Right ventricle myocardium inferior (tissue), 1 donor: ENCODE measurements around the gene RETSAT. TPM values are rescaled to one million over a fixed set of nuclear protein-coding genes. Genes with fewer than 3 reads are reported as not detected.
"Not testable (repeated sequence)": the region's sequence is repeated elsewhere in the genome, so short reads cannot be mapped to it uniquely, and the experiment has no call there.

Source experiments
- ATAC-seq: fragments of 200-7000 bp; cut with Tn5 transposase; one replicate; pipeline ENCODE4 v1.9.1; 2020; ENCODE audit warnings: mild to moderate bottlenecking, moderate library complexity
- DNase-seq: peaks from one replicate; pipeline ENCODE4 v3.0.0; 2021; ENCODE audit errors: missing footprints
- intact Hi-C: fragments of 100-400 bp; cut with DNase I; formaldehyde crosslinking; loops from one replicate; pipeline ENCODE4 v1.11.0; 2022
- total RNA-seq: library from RNA; stranded (reverse); fragmentation: NEBNext Ultra II Directional; extraction: Animal tissue kit (Norgen Biotek cat#: 25700); gene quantifications from one replicate; pipeline ENCODE4 v1.2.1, GENCODE V29; 2021
- donor health status: DM: no; HTN: yes; CAD: no; lungs with severe emphysema.

RETSAT gene
- total RNA-seq, 1 donor from 2014 or later: 44.8 TPM

DNA sequence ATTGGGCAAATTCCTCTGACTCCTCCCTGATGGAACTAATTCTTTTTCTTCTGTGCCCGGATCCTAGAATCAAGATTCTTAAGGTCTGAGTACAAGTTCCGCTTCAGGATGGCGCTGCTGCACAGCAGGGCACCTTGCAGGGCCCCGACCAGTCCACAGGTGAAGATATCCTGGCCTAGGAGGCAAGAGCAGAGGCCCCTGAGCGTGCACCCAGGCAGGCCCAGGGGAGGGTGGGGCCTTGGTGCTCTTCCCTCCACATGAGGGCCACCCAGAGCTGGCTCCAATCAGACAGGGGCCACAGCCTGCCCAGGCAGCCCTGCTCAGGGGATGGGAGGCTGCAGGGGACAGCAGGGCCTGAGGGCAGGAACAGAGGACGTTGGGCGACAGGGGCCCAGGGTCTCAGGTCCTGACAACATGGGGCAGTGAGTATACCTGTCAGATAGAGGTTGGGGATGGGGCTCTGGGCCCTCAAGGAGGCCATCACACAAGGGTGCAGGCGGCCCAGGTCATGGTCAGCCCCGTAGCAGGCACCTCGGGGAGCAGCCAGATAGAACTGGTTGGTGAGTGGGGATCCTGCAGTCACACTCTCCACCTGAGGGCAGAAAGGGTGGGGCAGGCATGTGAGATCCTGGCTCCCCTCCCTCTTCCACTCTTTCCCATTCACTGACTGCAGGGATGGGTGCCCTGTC, 11.0 kb downstream of the RETSAT start:
- DNase-seq, intact Hi-C loops, ATAC-seq: not testable (repeated sequence)

DNA sequence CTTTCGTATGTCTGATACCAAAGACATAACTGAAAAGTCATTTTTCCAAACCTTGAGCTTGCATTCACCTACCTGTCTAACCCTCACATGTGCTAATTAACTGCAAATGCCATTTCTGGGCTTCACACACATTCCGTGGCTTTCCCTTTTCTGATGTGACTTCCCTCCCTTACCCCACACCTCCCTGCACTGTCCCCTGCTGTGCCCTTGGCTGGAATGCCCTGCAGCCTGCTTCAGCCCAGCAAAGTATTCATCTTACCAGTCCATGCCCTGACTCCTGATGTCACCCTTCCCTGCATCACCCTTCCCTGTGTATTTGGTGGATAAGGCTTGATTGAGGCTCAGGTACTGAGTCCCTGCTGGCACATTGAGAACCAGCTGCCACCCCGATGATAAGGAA, 12.2 kb downstream of the RETSAT start:
- intact Hi-C loops: no loop called here
- ATAC-seq: no peak
- no peak for DNase-seq

DNA sequence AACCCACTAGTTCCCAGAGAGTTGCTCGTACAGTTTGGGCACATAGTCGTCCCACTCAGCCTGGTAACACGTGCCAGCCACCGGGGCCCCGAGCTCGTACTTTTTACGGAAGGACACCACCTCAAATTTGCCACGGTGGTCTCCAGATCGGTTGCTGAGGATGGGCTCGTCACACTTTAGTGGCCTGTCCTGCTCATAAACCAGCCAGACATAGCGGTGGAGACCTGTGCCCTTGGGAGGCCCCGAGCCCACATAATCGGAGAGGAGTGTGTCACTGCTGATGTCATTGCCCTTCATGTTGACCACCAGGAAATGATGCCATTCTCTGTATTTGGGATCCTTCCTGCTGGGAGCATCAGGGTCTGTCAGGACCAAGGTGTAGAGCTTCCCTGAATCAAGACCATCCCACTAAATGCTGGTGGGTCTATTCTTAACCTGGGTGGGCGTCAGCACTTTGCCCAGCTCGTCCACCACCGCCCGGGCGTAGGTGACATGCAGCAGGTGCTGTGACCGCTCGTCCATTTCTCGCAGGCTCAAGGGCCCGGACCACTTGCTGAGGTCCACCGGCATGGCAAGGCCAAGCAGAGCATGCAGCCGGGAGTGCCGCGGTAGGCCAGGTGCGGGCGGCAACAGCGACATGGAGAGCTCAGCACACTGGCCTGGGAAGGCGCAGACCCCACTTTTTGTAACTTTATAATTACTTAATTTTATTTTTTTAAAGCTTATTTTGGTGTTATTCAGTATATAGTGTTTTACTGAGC, 12.9 kb downstream of the RETSAT start:
- no peak for DNase-seq
- intact Hi-C loops: no loop called here

DNA sequence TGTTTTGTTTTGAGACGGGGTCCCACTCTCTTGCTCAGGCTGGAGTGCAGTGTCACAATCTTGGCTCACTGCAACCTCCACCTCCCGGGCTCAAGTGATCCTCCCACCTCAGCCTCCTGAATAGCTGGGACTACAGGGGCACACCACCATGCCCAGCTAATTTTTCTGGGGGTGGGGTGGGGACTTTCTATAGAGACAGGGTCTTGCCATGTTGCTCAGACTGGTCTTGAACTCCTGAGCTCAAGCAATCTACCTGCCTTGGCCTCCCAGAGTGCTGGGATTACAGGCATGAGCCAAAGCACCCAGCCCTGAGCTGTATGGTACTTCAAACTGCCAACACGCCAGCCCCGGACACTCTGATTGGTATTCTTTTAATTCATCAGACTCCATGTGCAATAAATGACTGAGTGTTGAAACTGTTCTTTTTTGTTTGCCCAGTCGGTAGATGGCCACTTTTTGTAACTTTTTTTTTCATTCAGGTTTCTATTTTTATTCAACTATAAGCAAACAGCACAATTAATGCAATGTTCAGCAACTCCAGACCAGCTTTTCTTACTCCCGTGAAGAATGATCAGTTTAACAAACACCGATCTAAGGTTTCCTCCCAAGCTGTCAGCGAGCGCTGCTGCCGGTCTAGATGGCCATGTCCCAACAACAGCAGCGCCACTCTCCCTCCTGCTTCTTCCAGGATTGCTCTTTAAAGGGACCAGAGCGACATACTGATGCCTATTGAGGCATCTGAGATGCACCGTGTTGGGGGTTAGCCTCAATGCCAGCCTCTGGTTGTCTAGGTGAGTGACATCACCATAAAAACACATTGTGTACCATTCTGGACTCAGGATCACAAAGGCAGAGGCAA, 14.1 kb downstream of the RETSAT start:
- intact Hi-C loops: no loop called here
- ATAC-seq (no peak), DNase-seq (no peak)

More for the DNA sequence above, 12.9 kb downstream of the RETSAT start:
- ATAC-seq: no peak

DNA sequence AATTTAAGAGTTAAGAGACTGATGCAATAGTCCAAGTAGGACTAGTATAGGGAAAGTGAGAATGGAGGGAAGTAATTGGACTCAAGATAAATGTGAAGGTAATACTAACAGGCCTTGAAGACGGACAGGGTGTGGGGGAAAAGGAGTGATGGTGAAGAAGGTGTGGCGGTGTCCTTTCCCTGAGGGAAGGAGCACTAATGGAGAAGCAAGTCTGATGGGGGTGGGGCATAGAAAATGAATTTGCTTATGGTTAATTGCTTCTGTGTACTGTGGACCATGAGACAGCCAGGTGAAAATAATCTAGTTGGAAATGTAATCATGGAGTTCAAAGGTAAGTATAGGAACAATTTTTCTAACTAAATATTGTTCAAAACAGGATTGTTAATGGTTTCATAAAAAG, 19.4 kb downstream of the RETSAT start:
- intact Hi-C loops: no loop called here
- ATAC-seq (no peak), DNase-seq (no peak)

DNA sequence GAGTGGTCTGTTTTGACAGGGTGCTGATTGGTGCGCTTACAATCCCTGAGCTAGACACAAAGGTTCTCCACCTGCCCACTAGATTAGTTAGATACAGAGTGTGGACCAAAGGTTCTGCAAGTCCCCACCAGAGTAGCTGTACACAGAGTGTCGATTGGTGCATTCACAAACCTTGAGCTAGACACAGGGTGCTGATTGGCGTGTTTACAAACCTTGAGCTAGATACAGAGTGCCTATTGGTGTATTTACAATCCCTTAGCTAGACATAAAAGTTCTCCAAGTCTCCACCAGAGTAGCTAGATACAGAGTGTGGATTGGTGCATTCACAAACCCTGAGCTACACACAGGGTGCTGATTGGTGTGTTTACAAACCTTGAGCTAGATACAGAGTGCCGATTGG, 20.5 kb downstream of the RETSAT start:
- intact Hi-C loops, ATAC-seq, DNase-seq: not testable (repeated sequence)

DNA sequence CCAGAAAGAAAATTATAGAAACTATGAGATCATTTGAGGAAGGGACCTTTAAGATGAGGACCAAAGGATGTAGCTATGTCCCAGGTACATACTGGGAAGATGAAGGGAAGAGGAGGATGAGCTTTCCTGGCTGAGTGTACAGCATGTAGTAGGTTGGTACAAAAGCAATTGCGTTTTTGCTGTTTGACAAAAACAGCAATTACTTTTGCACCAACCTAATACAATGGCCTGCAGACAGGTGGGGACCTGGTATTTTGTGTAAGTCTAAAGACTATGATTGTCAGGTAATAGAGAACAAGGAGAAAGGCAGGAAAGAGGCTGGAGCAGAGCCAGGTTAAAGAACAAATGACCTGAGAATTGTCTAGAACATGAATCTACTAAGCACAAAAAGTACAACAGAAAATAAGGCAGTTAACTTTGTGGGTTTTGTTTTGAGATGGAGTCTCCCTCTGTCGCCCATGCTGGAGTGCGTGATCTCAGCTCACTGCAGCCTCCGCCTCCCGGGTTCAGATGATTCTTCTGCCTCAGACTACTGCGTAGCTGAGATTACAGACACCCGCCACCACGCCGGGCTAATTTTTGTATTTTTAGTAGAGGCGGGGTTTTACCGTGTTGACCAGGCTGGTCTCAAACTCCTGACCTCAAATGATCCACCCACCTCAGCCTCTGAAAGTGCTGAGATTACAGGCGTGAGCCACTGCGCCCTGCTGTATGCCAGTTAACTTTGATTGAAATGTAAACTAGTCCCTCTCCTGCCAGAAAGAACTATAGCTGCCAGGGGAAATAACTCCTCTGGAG, 23.3 kb downstream of the RETSAT start:
- no peak for DNase-seq
- ATAC-seq: no peak
- intact Hi-C loops: no loop called here

DNA sequence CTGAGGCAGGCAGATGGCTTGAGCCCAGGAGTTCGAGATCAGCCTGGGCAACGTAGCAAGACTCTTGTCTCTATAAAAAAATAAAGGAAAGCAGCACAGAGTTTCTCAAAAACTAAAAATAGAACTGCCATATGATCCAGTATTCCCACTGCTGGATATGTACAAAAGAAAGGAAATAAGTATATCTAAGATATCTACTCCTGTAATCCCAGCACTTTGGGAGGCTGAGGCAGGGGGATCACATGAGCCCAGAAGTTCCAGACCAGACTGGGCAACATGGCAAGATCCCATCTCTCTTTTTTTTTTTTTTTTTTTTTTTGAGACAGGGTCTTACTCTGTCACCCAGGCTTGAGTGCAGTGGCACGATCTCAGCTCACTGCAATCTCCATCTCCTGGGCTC, 24.6 kb downstream of the RETSAT start:
- ATAC-seq, DNase-seq, intact Hi-C loops: not testable (repeated sequence)

DNA sequence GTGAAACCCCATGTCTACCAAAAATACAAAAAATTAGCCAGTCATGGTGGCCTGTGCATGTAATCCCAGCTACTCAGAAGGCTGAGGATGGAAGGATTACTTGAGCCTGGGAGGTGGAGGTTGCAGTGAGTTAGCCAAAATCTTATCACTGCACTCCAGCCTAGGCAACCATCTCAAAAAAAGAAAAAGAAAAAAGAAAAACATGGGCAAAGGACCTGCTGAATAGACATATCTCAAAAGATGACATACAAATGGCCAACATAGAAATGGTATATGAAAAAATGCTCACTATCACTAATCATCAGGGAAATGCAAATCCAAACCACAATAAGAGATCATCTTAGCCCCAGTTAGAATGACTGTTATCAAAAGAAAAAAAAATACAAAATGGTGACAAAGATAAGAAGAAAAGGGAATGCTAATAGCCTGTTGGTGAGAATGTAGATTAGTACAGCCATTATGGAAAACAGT, 25.1 kb downstream of the RETSAT start:
- no peak for DNase-seq
- no peak for ATAC-seq
- intact Hi-C loops: no loop called here

DNA sequence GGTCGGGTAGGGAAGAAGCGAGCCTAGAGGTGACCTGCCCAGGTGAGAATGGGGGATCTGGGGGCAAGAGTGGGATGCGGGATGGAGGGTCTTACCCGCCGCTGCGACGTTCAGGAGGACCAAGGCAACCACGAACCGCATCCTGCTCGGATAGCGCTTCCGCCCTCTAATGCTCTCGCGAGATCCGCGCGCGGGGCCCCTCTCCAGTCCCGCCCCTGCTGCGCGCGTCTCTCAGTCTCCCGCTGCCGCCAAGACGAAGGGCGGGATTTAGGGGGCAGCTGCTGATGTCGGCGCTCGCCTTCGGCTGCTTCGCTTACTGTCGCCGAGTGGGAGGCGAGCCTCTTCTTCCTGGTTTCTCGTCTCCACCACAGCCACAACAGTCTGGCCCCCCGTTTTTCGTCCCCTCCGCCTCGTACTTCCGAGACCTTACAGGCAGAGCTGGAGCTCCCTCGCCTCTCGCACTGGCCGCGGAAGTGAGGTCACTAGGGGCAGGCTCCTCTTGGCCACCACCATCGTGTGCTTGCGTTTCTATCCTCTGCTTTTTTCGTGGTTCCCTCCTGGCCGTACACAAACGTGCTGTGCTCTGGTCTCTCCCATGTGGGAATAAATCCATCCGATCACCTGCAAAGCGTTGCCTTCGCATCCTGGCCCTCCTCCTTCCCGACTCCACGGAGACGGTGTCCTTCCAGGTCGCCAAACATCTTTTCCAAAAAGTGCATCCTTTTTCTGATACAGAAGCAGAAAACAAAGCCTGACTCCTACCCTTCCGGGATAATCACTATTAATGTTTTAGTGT, 26.3 kb downstream of the RETSAT start, which contains the start of gene TGOLN2:
Gene TGOLN2, minus strand, starts transcription at position 168 of the 796 bp plus-strand sequence. Its CDS starts 27 bp downstream, at position 141.
- peak; percentile 99 for ATAC-seq
- intact Hi-C loops: loop anchor here (1.0 kb wide), 1 partner anchor 26 kb away; the partner anchor contains the start of genes ELMOD3 and RETSAT

DNA sequence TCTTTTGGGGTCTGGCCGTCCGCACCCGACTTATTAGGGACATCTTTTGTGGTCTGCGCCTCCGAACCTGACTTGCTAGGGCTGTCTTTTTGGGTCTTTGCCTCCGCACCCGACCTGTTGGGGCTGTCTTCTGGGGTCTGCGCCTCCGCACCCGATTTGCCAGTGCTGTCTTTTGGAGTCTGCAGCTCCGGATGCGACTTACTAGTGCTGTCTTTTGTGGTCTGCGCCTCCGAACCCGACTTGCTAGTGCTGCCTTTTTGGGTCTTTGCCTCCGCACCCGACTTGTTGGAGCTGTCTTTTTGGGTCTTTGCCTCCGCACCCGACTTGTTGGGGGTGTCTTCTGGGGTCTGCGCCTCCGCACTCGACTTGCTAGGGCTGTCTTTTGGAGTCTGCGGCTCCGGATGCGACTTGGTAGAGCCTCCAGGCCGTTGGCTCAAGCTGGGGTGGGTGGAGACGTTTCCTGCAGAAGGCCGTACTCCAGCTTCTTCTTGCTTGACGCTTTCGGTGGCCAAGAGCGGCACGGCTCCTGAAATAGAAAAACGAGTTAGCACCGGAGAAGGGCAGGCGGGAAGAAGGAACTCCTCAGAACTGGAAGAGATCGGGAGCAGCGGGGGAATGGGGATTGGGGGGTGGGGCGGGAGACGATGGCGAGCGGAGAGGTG, 27.0 kb downstream of the RETSAT start:
- intact Hi-C loops: no loop called here
- ATAC-seq: peak; percentile 27
- DNase-seq: no peak

More for the DNA sequence above, 26.3 kb downstream of the RETSAT start, which contains the start of gene TGOLN2:
- DNase-seq: peak; percentile 98

DNA sequence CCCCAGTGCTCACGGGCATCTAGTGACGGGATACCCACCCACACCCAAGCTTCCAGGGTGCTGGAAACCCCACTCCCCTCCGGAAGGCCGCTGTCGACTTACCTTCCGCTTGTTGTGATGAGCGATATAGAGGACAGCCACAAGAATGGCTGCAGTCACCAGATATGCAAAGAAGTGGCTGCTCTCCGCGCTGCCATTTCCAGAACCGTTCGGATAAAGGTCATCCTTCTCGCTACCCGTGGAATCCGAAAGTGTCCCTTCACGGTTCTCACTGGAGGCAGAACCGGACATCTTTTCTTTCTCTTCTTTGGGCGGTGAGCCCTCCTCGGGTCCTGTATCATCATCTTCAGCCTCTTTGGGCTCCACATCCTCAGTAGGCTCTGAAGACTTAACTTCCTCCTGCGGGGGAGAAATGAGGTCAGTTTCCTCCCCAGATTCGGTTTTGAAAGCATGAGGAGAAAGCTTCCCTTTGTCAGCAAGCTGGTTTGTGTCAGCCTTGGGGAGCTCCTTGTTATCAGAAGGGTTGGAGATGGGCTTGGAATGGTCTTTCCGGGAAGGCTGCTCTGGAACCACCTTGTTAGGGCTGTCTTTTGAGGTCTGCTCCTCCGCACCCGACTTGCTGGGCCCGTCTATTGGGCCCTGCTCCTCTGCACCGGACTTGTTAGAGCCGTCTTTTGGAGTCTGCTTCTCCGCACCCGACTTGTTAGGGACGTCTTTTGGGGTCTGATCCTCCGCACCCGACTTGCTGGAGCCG, 27.7 kb downstream of the RETSAT start:
- intact Hi-C loops: no loop called here
- ATAC-seq (no peak), DNase-seq (no peak)

DNA sequence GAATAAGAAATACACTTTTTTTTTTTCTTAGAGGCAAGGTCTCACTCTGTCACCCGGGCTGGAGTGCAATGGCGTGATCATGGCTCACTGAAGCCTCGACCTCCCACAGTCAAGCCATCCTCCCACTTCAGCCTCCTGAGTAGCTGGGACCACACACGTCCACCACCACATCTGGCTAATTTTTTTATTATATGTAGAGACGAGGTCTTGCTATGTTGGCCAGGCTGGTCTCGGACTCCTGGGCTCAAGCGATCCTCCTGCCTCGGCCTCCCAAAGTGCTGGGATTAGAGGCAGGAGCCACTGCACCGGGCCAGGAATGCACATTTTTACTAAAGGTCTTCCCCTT, 28.9 kb downstream of the RETSAT start:
- ATAC-seq: no peak
- no peak for DNase-seq
- intact Hi-C loops: no loop called here

DNA sequence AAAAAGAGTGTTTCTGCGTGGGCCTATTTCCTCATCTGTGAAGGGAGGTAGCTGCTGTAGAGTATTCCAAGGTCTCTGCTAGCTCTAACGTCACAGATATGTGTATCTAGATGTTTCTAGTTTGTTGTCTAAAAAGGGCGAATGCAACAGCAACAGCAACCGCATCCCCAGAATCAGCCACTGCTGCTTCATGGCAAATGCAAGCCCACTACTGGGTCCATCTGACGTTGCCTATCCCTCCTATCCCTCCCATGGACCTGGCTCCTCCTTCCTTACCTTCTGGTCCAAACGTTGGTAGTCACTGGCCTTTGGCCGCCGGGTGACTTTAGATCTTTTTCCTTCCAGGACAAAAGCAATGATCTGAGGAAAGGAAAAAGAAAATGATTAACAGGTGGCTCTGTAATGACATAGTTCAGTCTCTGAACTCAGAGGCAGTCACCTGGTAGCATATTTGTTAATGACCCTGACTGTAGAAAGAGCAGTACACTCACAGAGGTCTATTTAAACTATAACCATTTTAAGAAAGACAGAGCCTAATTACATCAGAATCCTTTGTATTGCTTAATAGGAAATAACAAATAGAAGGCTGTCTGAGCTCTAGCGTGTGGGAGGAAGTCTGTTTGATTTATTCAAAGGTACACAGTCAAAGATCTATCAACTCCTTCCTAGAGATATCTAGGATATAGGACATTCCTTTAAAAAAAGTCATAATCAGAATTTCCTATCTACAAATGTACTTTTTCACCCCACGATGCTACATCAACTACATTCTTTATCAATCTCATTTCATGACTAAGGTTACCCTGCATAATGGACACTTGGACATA, 29.5 kb downstream of the RETSAT start:
- DNase-seq (no peak), ATAC-seq (no peak)
- intact Hi-C loops: no loop called here

DNA sequence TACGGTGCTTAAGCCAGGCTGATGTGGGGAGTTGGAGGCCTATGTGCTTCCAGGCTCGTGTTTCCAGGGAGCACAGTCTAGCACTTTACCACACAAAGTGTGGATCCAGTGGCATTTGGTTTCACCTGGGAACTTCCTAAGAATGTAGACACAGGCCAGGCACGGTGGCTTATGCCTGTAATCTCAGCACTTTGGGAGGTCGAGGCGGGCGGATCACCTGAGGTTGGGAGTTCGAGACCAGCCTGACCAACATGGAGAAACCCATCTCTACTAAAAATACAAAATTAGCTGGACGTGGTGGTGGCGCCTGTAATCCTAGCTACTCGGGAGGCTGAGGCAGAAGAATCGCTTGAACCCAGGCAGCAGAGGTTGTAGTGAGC, 30.4 kb downstream of the RETSAT start:
- intact Hi-C loops, ATAC-seq, DNase-seq: not testable (repeated sequence)
